HepG2 (cell line): ENCODE results near the gene KANSL3. TPM values are rescaled to one million over a fixed set of nuclear protein-coding genes. Genes with fewer than 3 reads are reported as not detected.

Source experiments
- CENPT ChIP-seq: sonication (generic); formaldehyde crosslinking; IDR thresholded peaks from 2 replicates; pipeline ENCODE4 v1.8.0; 2022; ENCODE audit warnings: low read depth, mild to moderate bottlenecking, moderate library complexity, missing genetic modification reagents
- DMTF1 ChIP-seq: sonication (generic); formaldehyde crosslinking; IDR thresholded peaks from 2 replicates; pipeline ENCODE4 v1.4.0; 2020; ENCODE audit warnings: mild to moderate bottlenecking, missing genetic modification reagents
- HHEX ChIP-seq: IDR thresholded peaks from 2 replicates; pipeline ENCODE4 v1.6.1; 2016; ENCODE audit warnings: control low read depth
- HMGA1 ChIP-seq: sonication (generic); formaldehyde crosslinking; conservative IDR thresholded peaks from 2 replicates; pipeline ENCODE4 v1.4.0; 2020; ENCODE audit warnings: missing genetic modification reagents
- KAT7 ChIP-seq: IDR thresholded peaks from 2 replicates; pipeline ENCODE4 v1.6.1; 2018; ENCODE audit warnings: borderline replicate concordance, missing compliant biosample characterization
- NR2F2 ChIP-seq: IDR thresholded peaks from 2 replicates; pipeline ENCODE4 v1.6.1; 2012; ENCODE audit warnings: low read depth, inconsistent platforms, borderline replicate concordance
- NR3C1 ChIP-seq: sonication (generic); formaldehyde crosslinking; IDR thresholded peaks from 2 replicates; pipeline ENCODE4 v1.4.0; 2020; ENCODE audit warnings: missing genetic modification reagents
- SKIL ChIP-seq: sonication (generic); formaldehyde crosslinking; IDR thresholded peaks from 2 replicates; pipeline ENCODE4 v1.8.0; 2022; ENCODE audit warnings: missing genetic modification reagents, mild to moderate bottlenecking, moderate library complexity, borderline replicate concordance
- SSRP1 ChIP-seq: IDR thresholded peaks from 2 replicates; pipeline ENCODE4 v1.6.1; 2016; ENCODE audit warnings: control low read depth
- ZBTB25 ChIP-seq: IDR thresholded peaks from 2 replicates; pipeline ENCODE4 v1.6.1; 2018; ENCODE audit warnings: missing genetic modification reagents
- ZBTB39 ChIP-seq: sonication (generic); formaldehyde crosslinking; IDR thresholded peaks from 2 replicates; pipeline ENCODE4 v1.5.0; 2020; ENCODE audit warnings: missing genetic modification reagents
- ZBTB44 ChIP-seq: sonication (generic); formaldehyde crosslinking; IDR thresholded peaks from 2 replicates; pipeline ENCODE4 v1.4.0; 2020; ENCODE audit warnings: missing genetic modification reagents
- ZNF343 ChIP-seq: sonication (generic); formaldehyde crosslinking; IDR thresholded peaks from 2 replicates; pipeline ENCODE4 v1.4.0; 2020; ENCODE audit warnings: mild to moderate bottlenecking, missing genetic modification reagents
- ZNF597 ChIP-seq: sonication (generic); formaldehyde crosslinking; IDR thresholded peaks from 2 replicates; pipeline ENCODE4 v1.5.0; 2020; ENCODE audit warnings: missing genetic modification reagents
- ZNF740 ChIP-seq: sonication (generic); formaldehyde crosslinking; IDR thresholded peaks from 2 replicates; pipeline ENCODE4 v1.4.0; 2020; ENCODE audit warnings: missing genetic modification reagents
- polyA plus RNA-seq, 8 experiments: library from polyadenylated mRNA; depleted of rRNA in 3 of 8; stranded (reverse) in 7 of 8; unstranded in 1 of 8; fragments of >200 nt; fragmentation: Illumina TruSeq in 4 of 8; extraction: Trizol in 4 of 8; gene quantifications; 2 replicates each; pipeline versions ENCODE4 v1.2.1 to v1.2.3, GENCODE V29; 2011 to 2016; ENCODE audit warnings: low read depth in 4 of 8, missing spikeins in 1 of 8, mixed read lengths in 1 of 8; ENCODE audit not compliant: insufficient read depth in 1 of 8
- total RNA-seq, 5 experiments: library from RNA; depleted of rRNA; stranded (reverse); fragments of >200 nt; fragmentation: Illumina TruSeq; extraction: Trizol; gene quantifications; 2 replicates each; pipeline ENCODE4 v1.2.3, GENCODE V29; 2016; ENCODE audit warnings: low read depth in 1 of 5

KANSL3 gene
- total and polyA plus RNA-seq, 2 of the 13 experiments (the other 11 are each of a cell fraction or from before 2014, with no cell fraction given), result 20.8 to 37.3 TPM

GRCh38 chr2:96638144-96639121 lies at the start of gene KANSL3 (continued):
- peak; percentile 83 for TF ChIP-seq SKIL
- 0 out of 2 replicates have a peak, but pooled peaks have one; percentile 32 for TF ChIP-seq HHEX (CRISPR knock-in tag)
- TF ChIP-seq NR3C1, result no peak
- no peak for TF ChIP-seq DMTF1 (CRISPR knock-in tag)
- peak; percentile 88 for TF ChIP-seq ZNF740 (CRISPR knock-in tag)
- peak; percentile 85; the same call in 1 of the 2 replicates for TF ChIP-seq NR2F2
- TF ChIP-seq SSRP1 (CRISPR knock-in tag), result peak; percentile 88
- no peak for TF ChIP-seq HMGA1
- TF ChIP-seq KAT7 (CRISPR knock-in tag), result peak; percentile 99
- TF ChIP-seq ZBTB39 (CRISPR knock-in tag), result no peak
- TF ChIP-seq ZBTB44 (CRISPR knock-in tag), result peak; percentile 89
- TF ChIP-seq CENPT (CRISPR knock-in tag), result no peak; the same call in 1 of the 2 replicates
- TF ChIP-seq ZNF597 (CRISPR knock-in tag), result no peak
- peak; percentile 82; the same call in 1 of the 2 replicates for TF ChIP-seq ZNF343 (CRISPR knock-in tag)
- TF ChIP-seq ZBTB25 (CRISPR knock-in tag), result peak; percentile 97
